ENCODE data around the gene SEPTIN10. TPM values are rescaled to one million over a fixed set of nuclear protein-coding genes. Genes with fewer than 3 reads are reported as not detected.
"Not testable (repeated sequence)": the region's sequence is repeated elsewhere in the genome, so short reads cannot be mapped to it uniquely, and the experiment has no call there.

The SEPTIN10 gene
- total RNA-seq, 2 experiments from 2014 or later, result 2.3 to 2.7 TPM

DNA sequence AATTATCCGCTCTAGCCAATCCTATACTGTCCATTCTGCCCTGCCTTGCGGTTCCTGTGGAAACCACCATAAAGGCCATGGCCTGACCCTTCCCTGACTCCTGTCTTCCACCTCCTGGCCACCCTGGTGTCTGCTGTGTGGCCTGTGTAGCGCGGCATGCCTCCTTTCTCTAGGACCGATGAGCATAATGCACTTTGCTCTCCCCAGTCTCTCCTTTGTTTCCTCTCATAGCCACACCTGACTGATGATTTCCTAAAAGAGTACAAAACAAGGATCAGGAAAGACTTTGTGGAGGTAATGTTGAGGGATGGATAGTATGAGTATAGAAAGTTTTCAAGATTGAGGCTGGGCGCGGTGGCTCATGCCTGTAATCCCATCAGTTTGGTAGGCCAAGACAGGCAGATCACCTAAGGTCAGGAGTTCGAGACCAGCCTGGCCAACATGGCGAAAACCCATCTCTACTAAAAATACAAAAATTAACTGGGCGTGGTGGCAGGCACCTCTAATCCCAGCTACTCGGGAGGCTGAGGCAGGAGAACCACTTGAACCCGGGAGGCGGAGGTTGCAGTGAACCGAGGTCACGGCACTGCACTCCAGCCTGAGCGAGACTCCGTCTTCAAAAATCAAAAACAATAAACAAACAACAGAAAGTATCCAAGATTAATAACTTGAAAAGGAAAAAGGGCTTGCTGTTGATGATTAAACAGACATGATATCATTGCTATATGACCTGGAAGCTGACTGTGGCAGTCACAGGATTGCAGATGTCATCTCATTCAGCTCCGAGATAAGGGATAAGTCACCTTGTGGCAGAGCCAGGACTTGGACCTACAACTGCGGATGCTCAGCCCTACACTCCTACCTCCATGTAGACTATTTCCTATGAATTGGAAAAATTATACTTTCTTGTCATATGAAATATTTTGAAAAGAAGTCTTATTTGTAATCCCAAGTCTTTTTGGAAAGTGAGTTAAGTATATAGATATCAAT is 17.0 kb upstream of the SEPTIN10 start:
- intact Hi-C loops (cut with micrococcal nuclease), result no loop called here
- Mint-ChIP-seq H3K9me3 (no peaks in the 10 kb centered on the region), H3K27ac (no peak overlapping the region), H3K36me3 (ENCODE audit: low read depth) (no peaks in the 10 kb centered on the region), H3K4me3 (no peak overlapping the region), H3K27me3 (ENCODE audit: low read depth) (peaks cover 6% of the 10 kb centered on the region), H3K4me1 (ENCODE audit: low read depth) (peaks cover 1% of the 10 kb centered on the region)
- CTCF ChIA-PET, result no interaction called here
- DNase-seq, result no peak

DNA sequence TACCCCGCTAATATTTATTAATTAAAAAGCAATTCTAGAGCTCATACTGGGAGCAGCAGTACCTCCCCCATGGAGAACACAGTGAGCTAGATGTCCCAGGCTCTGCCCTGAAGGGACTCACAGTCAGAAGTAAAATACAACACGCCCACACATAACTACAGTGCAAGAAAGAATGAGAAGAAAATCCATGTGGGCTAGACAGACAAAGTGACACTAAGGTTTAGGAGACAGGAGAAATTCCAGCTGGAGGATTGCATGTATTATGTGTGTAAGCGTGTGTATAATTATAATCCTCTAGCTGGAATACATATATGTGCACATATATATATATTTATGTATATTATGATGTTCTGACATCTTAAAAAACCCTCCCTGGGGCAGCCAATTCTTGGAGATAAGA is 16.1 kb upstream of the SEPTIN10 start:
- H3K36me3 Mint-ChIP-seq (ENCODE audit: low read depth), result no peaks in the 10 kb centered on the region
- H3K27me3 Mint-ChIP-seq (ENCODE audit: low read depth), result peaks cover 6% of the 10 kb centered on the region
- H3K4me1 Mint-ChIP-seq (ENCODE audit: low read depth), result peaks cover 1% of the 10 kb centered on the region
- H3K27ac Mint-ChIP-seq, result no peak overlapping the region
- no peaks in the 10 kb centered on the region for H3K9me3 Mint-ChIP-seq
- H3K4me3 Mint-ChIP-seq, result no peak overlapping the region
- intact Hi-C loops (cut with micrococcal nuclease), result no loop called here
- no peak for DNase-seq
- CTCF ChIA-PET, result interaction anchor here (1.5 kb wide), 1 partner anchor 84 kb away, joined by 4 read pairs; no protein-coding TSS in a partner anchor

- H3K4me3 Mint-ChIP-seq; H3K27me3 Mint-ChIP-seq (ENCODE audit: low read depth); DNase-seq; H3K27ac Mint-ChIP-seq; H3K9me3 Mint-ChIP-seq; H3K4me1 Mint-ChIP-seq (ENCODE audit: low read depth); intact Hi-C loops (cut with micrococcal nuclease); H3K36me3 Mint-ChIP-seq (ENCODE audit: low read depth): not testable (repeated sequence)
- CTCF ChIA-PET, result interaction anchor here (1.5 kb wide), 1 partner anchor 83 kb away, joined by 4 read pairs; no protein-coding TSS in a partner anchor
Measured at GRCh38 chr2:109628321-109628720, 14.6 kb upstream of the SEPTIN10 start.

DNA sequence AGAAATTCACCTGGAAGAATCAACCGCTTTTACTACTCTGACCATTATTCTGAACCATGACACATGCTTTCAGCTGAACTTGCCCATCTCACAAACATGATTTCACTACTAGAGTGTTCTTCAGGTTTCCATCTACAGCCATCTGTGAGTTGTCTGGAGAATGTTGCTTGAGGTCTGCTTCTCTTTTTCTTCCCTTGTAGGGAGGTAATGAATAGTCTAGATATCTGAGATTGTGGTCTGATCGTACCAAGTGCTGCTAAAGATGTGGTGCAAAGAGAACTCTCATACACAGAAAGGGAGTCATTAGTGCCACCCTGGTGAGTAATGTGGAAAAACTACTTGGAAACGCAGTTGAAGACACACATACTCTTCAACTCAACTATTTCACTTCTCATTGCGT is 10.6 kb upstream of the SEPTIN10 start:
- DNase-seq, result no peak
- Mint-ChIP-seq H3K27ac (no peak overlapping the region), H3K4me1 (ENCODE audit: low read depth) (no peaks in the 10 kb centered on the region), H3K9me3 (no peaks in the 10 kb centered on the region), H3K27me3 (ENCODE audit: low read depth) (peaks cover 10% of the 10 kb centered on the region), H3K36me3 (ENCODE audit: low read depth) (no peaks in the 10 kb centered on the region), H3K4me3 (no peak overlapping the region)
- intact Hi-C loops (cut with micrococcal nuclease), result no loop called here
- CTCF ChIA-PET, result no interaction called here

DNA sequence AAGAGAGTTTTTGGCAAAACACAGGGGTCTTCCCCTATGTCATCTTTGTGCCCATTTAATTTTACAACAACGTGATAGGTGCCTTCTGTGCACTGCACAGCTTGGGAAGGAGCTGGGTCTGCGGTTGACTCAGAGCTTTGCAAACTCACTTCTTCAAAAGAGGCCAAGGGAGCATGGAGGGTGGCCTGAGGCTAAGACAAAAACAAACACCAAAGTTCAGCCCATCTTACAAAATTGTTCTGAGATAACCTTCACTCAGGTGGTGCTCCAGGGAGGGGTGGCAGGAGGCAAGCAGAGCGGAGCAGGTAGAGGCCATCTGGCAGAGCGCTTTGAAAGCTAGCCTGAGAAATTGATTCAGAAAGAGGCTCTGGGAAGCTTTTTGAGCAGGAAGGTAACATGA is 10.2 kb upstream of the SEPTIN10 start:
- Mint-ChIP-seq H3K9me3 (no peaks in the 10 kb centered on the region), H3K36me3 (ENCODE audit: low read depth) (no peaks in the 10 kb centered on the region), H3K27me3 (ENCODE audit: low read depth) (peaks cover 15% of the 10 kb centered on the region), H3K4me3 (no peak overlapping the region), H3K27ac (no peak overlapping the region), H3K4me1 (ENCODE audit: low read depth) (no peaks in the 10 kb centered on the region)
- no peak for DNase-seq
- CTCF ChIA-PET, result interaction anchor here (1.9 kb wide), 1 partner anchor 81 kb away, joined by 4 read pairs; no protein-coding TSS in a partner anchor
- intact Hi-C loops (cut with micrococcal nuclease), result no loop called here

GRCh38 chr2:109623297-109623696 is 9.5 kb upstream of the SEPTIN10 start:
- no peaks in the 10 kb centered on the region for H3K36me3 Mint-ChIP-seq (ENCODE audit: low read depth)
- H3K27me3 Mint-ChIP-seq (ENCODE audit: low read depth), result peaks cover 17% of the 10 kb centered on the region
- no peak overlapping the region for H3K27ac Mint-ChIP-seq
- H3K9me3 Mint-ChIP-seq, result no peaks in the 10 kb centered on the region
- H3K4me1 Mint-ChIP-seq (ENCODE audit: low read depth), result no peaks in the 10 kb centered on the region
- CTCF ChIA-PET, result interaction anchor here (1.9 kb wide), 1 partner anchor 80 kb away, joined by 4 read pairs; no protein-coding TSS in a partner anchor
- H3K4me3 Mint-ChIP-seq, result no peak overlapping the region
- no peak for DNase-seq
- intact Hi-C loops (cut with micrococcal nuclease), result no loop called here

DNA sequence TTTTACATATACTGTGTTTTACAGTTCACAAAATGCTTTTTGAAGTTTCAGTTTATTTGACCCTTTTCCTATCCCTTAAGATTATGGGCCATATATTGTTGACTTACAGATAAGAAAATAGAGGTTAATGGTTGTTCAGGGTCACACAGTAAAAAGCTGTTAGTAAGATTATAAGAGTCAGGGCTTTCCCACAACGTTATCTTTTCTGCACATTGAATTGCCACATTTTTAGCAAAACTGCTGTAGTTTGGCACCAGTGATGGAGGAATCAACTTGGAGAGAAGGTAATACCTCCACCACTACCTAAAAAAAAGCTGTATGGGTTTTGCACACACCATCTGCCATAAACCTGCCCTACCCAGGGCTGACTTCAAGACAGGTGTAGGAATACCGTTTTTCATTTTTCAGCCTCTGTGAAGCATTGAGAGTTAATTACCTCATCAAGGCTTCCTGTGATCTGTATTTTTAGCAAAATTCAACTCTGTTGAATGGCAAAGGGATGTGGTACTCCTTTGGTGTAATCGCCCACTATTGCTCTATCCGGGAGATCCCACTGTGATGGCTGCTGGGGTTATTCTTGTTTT is 5.4 kb upstream of the SEPTIN10 start:
- H3K9me3 Mint-ChIP-seq, result no peaks in the 10 kb centered on the region
- no peak overlapping the region for H3K4me3 Mint-ChIP-seq
- peaks cover 34% of the 10 kb centered on the region for H3K27me3 Mint-ChIP-seq (ENCODE audit: low read depth)
- CTCF ChIA-PET, result no interaction called here
- intact Hi-C loops (cut with micrococcal nuclease), result loop anchor here (10.0 kb wide), 2 partner anchors 74 to 904 kb away; partner anchors contain the start of gene RANBP2
- DNase-seq, result no peak
- no peaks in the 10 kb centered on the region for H3K36me3 Mint-ChIP-seq (ENCODE audit: low read depth)
- no peak overlapping the region for H3K27ac Mint-ChIP-seq
- peaks cover 7% of the 10 kb centered on the region for H3K4me1 Mint-ChIP-seq (ENCODE audit: low read depth)

- no peak for DNase-seq
- no peaks in the 10 kb centered on the region for H3K36me3 Mint-ChIP-seq (ENCODE audit: low read depth)
- CTCF ChIA-PET, result interaction anchor here (0.8 kb wide), 1 partner anchor 70 kb away, joined by 3 read pairs; no protein-coding TSS in a partner anchor
- intact Hi-C loops (cut with micrococcal nuclease), result loop anchor here (10.0 kb wide), 2 partner anchors 71 to 901 kb away; partner anchors contain the start of gene RANBP2
- H3K9me3 Mint-ChIP-seq, result no peaks in the 10 kb centered on the region
- peaks cover 13% of the 10 kb centered on the region for H3K4me1 Mint-ChIP-seq (ENCODE audit: low read depth)
- H3K27ac Mint-ChIP-seq, result no peak overlapping the region
- no peak overlapping the region for H3K4me3 Mint-ChIP-seq
- H3K27me3 Mint-ChIP-seq (ENCODE audit: low read depth), result peaks cover 51% of the 10 kb centered on the region
Measured at GRCh38 chr2:109616184-109616583, 2.4 kb upstream of the SEPTIN10 start.

DNA sequence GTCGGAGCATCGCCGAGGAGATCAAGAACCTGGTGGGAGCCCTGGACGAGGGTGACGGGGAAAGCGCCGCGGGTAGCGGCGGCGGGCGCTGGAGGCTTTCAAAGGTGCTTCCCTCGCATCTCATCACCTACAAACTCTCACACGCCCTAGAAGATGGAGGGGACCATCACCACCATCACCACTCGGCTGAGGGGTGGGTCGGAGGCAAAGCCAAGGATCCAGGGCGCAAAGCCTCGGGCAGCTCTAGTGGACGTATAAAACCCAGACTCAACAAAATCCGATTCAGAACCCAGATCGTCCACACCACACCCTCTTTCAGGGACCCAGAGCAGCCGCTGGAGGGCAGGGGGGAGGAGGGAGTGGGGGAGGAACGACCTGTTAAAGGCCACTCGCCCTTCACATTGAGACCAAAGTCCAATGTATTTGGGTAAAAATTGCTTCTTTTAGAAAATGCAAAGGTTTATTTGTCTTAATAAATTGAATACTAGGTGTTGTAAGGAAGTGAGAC is 1.9 kb upstream of the SEPTIN10 start:
- H3K9me3 Mint-ChIP-seq, result no peaks in the 10 kb centered on the region
- H3K4me3 Mint-ChIP-seq, result peak overlapping the region; percentile 46
- H3K4me1 Mint-ChIP-seq (ENCODE audit: low read depth), result peaks cover 13% of the 10 kb centered on the region
- H3K27ac Mint-ChIP-seq, result no peak overlapping the region
- H3K27me3 Mint-ChIP-seq (ENCODE audit: low read depth), result peaks cover 56% of the 10 kb centered on the region
- intact Hi-C loops (cut with micrococcal nuclease), result loop anchor here (10.0 kb wide), 2 partner anchors 71 to 901 kb away; partner anchors contain the start of gene RANBP2
- no peak for DNase-seq
- CTCF ChIA-PET, result interaction anchor here (0.8 kb wide), 1 partner anchor 69 kb away, joined by 3 read pairs; no protein-coding TSS in a partner anchor
- H3K36me3 Mint-ChIP-seq (ENCODE audit: low read depth), result no peaks in the 10 kb centered on the region

GRCh38 chr2:109614715-109615636 is 1.2 kb upstream of the SEPTIN10 start:
- Mint-ChIP-seq H3K9me3 (no peaks in the 10 kb centered on the region), H3K27me3 (ENCODE audit: low read depth) (peaks cover 59% of the 10 kb centered on the region), H3K27ac (no peak overlapping the region), H3K4me3 (no peak overlapping the region), H3K36me3 (ENCODE audit: low read depth) (no peaks in the 10 kb centered on the region), H3K4me1 (ENCODE audit: low read depth) (peaks cover 13% of the 10 kb centered on the region)
- intact Hi-C loops (cut with micrococcal nuclease), result loop anchor here (1.0 to 10.0 kb wide), 6 partner anchors 70 to 900 kb away; partner anchors contain the start of genes CCDC138 and RANBP2
- CTCF ChIA-PET, result interaction anchor here (0.8 to 1.1 kb wide), 2 partner anchors 48 to 102 kb away, joined by 4 read pairs; no protein-coding TSS in a partner anchor
- no peak for DNase-seq

DNA sequence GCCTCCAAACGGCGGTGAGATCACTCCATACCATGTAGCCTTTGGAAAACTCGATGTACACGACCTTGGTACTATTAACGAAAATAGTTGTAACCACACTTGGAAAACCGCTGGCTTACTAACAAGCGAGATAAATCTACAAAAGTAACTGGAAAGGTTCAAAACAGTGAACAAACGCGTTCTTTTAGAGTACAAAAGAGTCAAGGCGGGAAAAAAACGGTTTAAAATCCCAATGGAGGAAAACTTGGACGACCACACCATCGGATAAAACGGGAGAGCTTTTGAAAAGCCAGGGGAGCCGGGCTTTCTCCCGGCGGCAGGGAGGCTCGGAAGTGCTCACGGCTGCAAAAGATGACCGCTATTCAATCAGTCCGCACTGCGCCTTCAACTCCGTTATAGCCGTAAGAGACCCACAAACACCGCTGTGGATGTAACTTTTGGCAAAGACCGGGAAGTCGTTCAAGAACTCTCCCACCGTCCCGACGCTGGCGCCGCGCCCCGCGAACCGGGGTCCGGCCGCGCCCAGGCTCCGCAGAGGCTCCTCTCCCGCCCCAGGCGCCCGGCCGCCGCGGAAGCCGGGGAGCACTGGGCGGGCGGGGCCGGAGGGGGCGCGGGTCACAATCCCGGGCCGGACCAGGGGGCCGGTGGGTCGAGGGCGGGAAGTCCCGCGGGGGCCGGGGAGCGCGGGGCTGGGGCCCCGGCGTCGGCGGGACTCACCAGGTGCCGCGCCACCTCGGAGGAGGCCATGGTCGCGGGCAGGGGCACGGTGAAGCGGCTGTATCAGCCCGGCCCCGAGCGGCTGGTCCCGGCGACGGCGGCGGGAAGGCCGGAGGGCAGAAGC is 465 bp downstream of the SEPTIN10 start:
- CTCF ChIA-PET, result interaction anchor here (1.2 kb wide), 1 partner anchor 50 kb away, joined by 4 read pairs; no protein-coding TSS in a partner anchor
- Mint-ChIP-seq H3K4me3 (peak overlapping the region; percentile 89), H3K27ac (no peak overlapping the region), H3K27me3 (ENCODE audit: low read depth) (peaks cover 63% of the 10 kb centered on the region), H3K9me3 (no peaks in the 10 kb centered on the region), H3K4me1 (ENCODE audit: low read depth) (peaks cover 21% of the 10 kb centered on the region), H3K36me3 (ENCODE audit: low read depth) (no peaks in the 10 kb centered on the region)
- DNase-seq, result peak; percentile 9
- intact Hi-C loops (cut with micrococcal nuclease), result loop anchor here (5.0 to 10.0 kb wide), 5 partner anchors 68 to 898 kb away; partner anchors contain the start of genes CCDC138 and RANBP2

Data from activated naive CD4-positive, alpha-beta T cell treated with anti-CD3 and anti-CD28 coated beads for 36 hours (primary cell).